GM12892 (cell line): ENCODE measurements around the gene NME7.
A peak's percentile ranks its signal among the peaks of the same experiment; 100 is the strongest.
"Not testable (repeated sequence)": the region's sequence is repeated elsewhere in the genome, so short reads cannot be mapped to it uniquely, and the experiment has no call there.

Experiments
- DNase-seq: peaks from one replicate; pipeline ENCODE4 v3.0.0; 2011; ENCODE audit not compliant: insufficient read length
- FAIRE-seq: peaks from 2 replicates; lab custom pipeline; 2011; peaks lifted over from hg19 to GRCh38; lab: Jason Lieb, UNC
- POLR2A ChIP-seq: IDR thresholded peaks from 2 replicates; pipeline ENCODE4 v1.6.1; 2011; ENCODE audit warnings: low read depth, low read length, control low read depth
- POLR2AphosphoS5 ChIP-seq: IDR thresholded peaks from 2 replicates; pipeline ENCODE4 v1.6.1; 2011; ENCODE audit warnings: low read depth, low read length, control low read depth
- TAF1 ChIP-seq: IDR thresholded peaks from 2 replicates; pipeline ENCODE4 v1.6.1; 2011; ENCODE audit warnings: low read depth, mild to moderate bottlenecking, control low read depth, low read length, borderline replicate concordance

NME7 gene

DNA sequence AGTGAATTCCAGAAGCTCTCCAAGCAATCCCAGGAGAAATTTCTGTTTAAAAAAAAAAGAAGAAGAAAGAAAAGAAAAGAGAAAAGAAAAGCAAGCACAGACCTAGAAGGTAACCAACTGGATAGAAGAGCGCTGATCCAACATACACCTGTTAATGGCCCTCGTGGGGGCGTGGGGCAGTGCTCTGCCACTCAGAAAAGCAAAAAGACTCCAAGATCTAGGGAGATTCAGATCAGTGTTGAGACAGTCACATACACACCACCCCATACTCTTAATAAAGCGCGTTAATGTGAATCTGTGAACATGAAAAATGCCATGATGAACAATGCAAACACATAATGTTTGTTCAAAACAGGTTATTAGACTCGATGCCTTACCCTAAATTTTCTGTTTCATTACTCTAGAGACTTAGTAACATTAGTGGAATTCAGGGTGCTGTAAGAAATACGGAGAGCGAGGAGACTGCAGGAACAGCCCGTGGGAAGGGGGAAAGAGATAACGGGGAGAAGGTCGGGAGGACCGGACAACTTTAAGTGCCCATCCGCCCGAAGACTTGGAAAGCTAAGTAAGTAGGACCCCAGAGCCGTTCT is 406 bp downstream of the NME7 start:
- peak; percentile 53 for FAIRE-seq
- TF ChIP-seq TAF1 (no peak), POLR2A (no peak), POLR2AphosphoS5 (no peak)

DNA sequence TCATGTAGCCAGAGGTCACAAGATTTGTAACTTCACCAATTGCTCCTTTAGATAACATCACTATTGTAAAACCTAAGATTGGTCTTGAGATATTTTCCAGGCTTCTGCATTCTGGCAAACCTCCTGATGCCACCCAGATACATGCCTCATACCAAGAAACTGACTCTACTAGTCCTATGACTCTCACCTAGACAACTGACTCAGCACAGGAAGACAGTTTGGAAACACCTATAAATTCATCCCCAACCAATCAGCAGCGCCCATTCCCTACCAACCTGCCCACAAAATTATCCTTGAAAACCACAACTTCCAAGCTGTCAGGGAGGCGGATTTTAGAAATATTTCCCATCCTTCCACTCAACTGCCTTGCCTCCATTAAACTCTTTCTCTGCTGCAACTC is 2.6 kb downstream of the NME7 start:
- no peak for TF ChIP-seq POLR2AphosphoS5
- TF ChIP-seq TAF1, result no peak
- TF ChIP-seq POLR2A, result no peak
- DNase-seq (no peak), FAIRE-seq (no peak)

More for the DNA sequence above, 406 bp downstream of the NME7 start:
- no peak for DNase-seq

DNA sequence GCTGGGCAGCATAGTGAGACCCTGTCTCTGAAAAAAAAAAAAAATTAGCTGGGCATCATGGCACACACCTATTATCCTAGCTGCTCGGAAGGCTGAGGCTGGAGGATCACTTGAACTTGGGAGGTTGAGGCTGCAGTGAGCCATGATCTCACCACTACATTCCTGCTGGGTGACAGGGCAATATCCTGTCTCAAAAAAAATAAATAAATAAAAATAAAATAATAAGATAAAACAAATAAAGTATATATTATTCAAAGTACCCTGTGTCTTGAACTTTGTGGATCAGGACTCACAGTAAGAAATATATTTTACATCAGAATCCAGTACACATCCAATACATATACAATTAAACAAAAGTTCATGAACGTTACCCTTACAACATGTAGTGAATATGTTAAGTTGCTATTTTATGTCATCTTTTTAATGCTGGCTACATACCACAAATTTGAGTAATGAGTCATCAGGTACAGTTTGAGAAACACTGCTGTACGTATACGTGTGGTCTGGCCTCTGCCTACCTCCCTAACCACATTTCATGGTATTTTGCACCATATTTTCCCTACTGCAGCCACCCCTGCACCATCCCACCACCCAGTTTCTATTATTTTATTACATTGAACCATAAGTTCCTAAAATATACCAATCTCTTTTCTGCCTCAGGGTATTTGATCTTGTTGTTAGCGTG is 4.4 kb downstream of the NME7 start:
- TF ChIP-seq POLR2AphosphoS5 (no peak), TAF1 (no peak), POLR2A (no peak)
- FAIRE-seq, result peak; percentile 84
- DNase-seq, result no peak

DNA sequence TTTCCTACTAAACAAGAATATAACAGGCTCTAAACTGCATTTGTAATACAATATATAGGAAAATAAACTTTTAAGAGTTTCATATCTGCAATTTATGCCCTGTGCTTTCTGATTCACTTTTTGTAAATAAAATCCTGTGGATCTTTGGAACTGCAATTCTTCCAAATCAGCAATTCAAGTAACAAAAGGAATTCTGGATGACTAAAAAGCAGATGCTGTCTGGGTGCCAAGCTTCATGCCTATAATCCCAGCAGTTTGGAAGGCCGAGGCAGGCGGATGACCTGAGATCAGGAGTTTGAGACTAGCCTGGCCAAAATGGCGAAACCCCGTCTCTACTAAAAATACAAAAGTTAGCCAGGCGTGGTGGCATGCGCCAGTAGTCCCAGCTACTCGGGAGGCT is 6.3 kb downstream of the NME7 start:
- TF ChIP-seq TAF1 (no peak), POLR2AphosphoS5 (no peak), POLR2A (no peak)
- no peak for FAIRE-seq
- DNase-seq, result no peak

DNA sequence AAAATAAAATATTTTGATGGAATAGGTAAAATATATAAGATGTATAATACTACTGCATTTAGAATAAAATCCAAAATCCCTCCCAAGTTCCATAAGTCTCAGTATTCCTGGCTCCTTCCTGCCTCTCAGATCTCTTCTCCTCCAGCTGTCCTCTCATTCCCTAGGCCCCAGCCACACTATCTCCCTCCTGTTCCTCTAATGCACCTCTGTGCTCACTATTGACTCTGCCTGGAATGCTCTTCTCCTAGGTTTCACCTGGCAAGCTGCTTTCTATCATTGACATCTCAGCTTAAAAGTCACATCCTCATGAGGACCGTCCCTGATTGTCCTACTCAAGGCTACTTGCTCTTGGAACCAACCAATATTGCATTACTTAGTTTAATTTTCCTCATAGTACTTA is 7.2 kb downstream of the NME7 start:
- DNase-seq (no peak), FAIRE-seq (no peak)
- TF ChIP-seq POLR2AphosphoS5 (no peak), TAF1 (no peak), POLR2A (no peak)

DNA sequence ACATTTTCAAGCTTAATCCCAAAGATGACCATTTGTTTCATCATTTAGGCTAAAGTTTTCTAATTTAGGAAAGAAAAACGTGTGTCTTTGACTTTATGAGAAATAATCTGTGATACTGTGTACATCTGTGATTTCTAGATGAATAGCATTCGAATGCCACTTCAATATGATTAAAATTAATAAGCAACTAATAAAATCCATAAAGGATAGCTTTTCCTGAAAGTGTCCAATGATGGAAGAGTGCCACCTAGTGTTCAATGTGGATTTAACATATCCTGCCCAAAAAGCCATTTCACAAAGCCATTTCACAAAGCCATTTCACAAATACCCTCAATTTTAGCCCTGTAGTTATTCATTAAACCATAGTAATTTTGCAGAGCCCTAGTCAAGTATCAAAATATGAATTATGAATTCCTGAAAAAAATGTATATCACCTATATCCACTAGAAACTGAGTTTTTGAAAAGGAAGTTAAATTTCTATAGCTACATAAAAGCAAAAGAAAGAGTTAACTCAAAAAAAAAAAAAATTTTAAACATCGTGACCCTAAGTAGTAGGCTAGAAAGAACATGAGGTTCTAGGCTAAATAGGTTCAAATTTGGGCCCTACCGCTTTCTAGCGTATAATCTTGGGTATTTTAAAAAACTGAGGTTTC is 19.1 kb downstream of the NME7 start:
- no peak for FAIRE-seq
- no peak for DNase-seq
- no peak for TF ChIP-seq POLR2A
- TF ChIP-seq TAF1, result no peak
- TF ChIP-seq POLR2AphosphoS5, result no peak

DNA sequence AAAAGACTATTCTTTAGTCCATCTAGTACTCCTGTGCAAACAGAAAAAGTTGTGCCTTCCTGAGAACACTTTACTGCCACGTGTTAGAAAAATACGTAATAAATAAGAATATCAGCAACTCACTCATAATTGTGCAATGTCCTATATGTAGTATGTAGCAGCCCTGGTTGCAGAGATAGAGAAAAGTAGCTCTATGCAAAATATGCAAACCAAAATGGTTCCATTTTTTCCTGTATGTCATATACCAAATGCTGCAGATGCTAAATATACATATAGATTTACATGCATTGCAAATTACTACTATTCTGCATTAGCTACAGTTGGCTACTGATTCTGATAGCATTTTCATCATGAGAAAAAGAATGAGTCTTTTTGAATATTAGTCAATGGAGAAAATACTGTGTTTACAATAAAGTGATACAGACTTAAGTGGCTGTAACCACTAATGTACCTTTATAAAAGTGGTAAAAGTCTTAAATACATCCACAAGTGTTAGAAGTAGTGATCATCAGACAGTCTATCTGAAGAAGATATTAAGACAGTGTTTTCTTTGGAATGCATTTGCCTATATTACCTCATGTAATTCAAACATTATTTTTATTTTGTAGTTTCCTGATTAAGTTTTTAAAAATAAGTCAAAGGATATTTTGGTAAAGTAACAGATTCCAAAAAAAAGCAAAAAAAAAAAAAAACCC is 19.8 kb downstream of the NME7 start:
- TF ChIP-seq POLR2A (no peak), POLR2AphosphoS5 (no peak), TAF1 (no peak)
- FAIRE-seq (no peak), DNase-seq (no peak)

DNA sequence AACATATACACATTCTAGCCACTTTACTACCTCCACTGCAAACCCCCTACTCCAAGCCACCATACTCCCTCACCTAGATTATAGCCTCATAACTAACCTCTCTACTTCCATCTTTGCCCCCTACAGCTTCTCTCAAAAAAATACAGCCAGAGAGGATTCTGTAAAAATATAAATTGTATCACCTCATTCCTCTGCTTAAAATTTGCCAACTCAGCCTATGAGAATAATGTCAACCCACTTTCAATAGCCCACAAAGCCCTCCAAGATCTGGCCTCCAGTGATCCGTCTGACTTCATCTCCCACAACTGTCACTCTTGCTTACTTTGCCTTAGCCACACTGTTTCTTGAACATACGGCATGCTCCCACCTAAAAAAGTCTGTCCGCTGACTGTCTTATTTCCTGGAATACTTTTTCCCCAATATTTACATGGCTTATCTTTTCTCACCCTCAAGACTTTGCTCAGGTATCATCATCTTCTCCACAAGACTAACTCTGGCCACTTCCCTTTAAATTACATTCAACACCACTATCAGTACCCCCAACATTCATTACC is 21.5 kb downstream of the NME7 start:
- TF ChIP-seq TAF1 (no peak), POLR2A (no peak), POLR2AphosphoS5 (no peak)
- no peak for FAIRE-seq
- DNase-seq, result no peak

DNA sequence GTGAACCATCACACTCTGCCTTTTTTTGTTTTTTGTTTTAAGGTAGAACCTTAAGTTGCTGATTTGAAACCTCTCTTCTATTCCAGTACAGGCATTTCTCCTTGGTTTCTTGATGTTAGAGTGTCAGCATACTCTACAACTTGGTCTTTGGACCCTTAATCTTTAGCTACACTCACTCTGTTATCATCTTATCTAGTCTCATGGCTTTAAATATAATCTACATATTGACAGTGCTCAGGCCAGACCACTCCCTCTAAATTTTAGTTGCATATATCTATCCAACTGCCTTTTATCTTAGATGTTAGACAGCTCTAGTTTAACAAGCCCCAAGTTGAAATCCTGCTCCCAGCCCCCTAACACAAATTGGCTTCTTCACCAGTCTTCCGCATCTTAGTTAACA is 22.1 kb downstream of the NME7 start:
- TF ChIP-seq POLR2A (no peak), TAF1 (no peak), POLR2AphosphoS5 (no peak)
- FAIRE-seq, result no peak
- no peak for DNase-seq

DNA sequence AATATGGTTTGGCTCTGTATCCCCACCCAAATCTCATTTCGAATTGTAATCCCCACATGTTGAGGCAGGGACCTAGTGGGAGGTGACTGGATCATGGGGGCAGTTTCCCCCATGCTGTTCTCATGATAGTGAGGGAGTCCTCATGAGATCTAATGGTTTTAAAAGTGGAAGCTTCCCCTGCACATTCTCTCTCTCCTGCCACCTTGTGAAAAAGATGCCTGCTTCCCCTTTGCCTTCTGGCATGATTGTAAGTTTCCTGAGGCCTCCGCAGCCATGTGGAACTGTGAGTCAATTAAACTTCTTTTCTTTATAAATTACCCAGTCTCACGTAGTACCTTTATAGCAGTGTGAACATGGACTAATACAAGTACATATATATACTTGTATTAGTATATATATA is 25.5 kb downstream of the NME7 start:
- not testable (repeated sequence) for FAIRE-seq, DNase-seq

DNA sequence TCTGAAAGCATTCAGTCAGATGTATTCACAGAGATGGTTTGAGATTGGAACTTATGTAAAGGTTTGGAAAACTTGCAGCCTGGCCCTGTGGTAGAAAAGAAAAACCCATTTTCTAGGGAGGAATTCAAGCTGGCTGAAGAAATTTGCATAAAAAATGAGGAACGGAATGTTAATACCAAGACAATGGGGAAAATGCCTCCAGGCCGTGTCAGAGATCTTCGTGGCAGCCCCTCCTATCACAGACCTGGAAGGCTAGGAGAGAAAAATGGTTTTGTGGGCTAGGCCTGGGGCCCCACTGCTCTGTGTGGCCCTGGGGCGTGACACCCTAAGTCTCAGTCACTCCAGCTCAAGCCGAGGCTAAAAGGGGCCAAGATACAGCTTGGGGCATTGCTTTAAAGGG is 26.7 kb downstream of the NME7 start:
- FAIRE-seq (no peak), DNase-seq (no peak)
- TF ChIP-seq POLR2A, result no peak
- no peak for TF ChIP-seq TAF1
- TF ChIP-seq POLR2AphosphoS5, result no peak

DNA sequence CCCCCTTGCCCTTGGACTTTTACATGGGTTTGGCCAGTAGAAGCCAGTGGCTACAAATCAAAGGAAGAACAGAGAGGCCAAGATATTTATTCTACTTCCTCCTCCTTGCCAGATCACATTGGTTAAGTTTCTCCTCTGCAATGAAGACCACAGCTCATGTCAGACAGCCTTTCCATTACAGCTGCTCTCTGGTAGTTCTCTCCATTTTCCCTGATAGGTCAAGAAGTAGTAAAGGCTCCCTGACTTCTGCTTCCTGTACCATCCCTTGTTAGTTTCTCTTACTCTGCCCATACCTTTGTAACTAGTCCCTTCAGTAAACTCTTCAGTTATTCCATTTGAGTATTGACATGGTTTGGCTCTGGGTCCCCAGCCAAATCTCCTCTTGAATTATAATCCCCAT is 27.8 kb downstream of the NME7 start:
- no peak for FAIRE-seq
- no peak for TF ChIP-seq POLR2A
- no peak for TF ChIP-seq TAF1
- no peak for TF ChIP-seq POLR2AphosphoS5
- DNase-seq, result no peak
